Measurements from ENCODE around the gene EMC9. TPM values are rescaled to one million over a fixed set of nuclear protein-coding genes. Genes with fewer than 3 reads are reported as not detected.

The EMC9 gene
- polyA plus RNA-seq, 3 donors, result 6.4 to 9.4 (median 8.5) TPM

DNA sequence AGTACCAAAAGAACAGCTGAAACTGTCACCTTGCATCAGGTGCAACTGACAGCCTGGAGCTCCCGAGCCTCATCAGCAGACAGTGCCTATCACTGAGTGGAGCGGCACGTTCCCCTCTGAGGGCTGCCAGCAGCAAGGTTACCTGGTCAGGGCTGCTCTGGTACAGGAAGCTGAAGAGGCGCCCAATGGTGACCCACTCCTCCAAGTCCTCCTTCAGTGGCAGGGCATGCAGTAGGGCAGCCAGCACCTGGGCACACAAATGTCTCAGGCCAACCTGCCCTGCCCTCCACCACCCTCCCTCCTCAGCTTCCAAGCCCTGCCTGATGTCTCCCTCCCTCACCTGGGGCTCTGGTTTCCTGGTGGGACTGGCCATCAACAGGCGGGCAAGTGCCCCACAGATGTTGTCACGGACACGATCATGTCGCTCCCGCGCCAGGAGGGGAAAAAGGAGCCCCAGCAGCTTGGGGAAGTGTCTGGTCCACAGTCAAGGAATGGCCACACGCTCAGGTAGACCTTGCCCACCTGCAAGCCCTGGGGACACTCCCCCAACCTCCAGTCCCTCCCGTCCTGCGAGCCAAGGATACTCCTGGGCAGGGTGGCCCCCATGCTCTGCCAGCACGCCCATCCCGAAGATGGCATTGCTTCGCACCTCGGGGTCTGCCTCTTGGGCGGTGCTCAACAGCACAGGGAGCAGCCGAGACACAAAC lies 40.1 kb upstream of the EMC9 start:
- H3K9ac ChIP-seq (ENCODE audit: insufficient read depth, low read length, poor library complexity, severe bottlenecking), result no peak overlapping the region
- H3K9me3 ChIP-seq (replicated peaks in 1 of 2; ENCODE audit: control insufficient read depth in 1 of 2, insufficient read depth in 1 of 2, low read length in 2 of 2), result no peaks in the 10 kb centered on the region
- Mint-ChIP-seq H3K27ac (peak overlapping the region in 3 of 7 donors; percentile 28 to 68 (median 42)), H3K4me1 (no peaks in the 10 kb centered on the region), H3K4me3 (no peak overlapping the region), H3K9me3 (no peaks in the 10 kb centered on the region), H3K36me3 (peaks cover 77 to 98% of the 10 kb centered on the region in 2 donors), H3K27me3 (ENCODE audit: low read depth in 3 of 3) (peaks cover 0 to 1% (median 0%) of the 10 kb centered on the region in 3 donors)
- DNase-seq, result no peak
- H3K27me3 ChIP-seq (ENCODE audit: control insufficient read depth in 2 of 2, insufficient read depth in 2 of 2, low read length in 2 of 2), result no peaks in the 10 kb centered on the region
- no peak overlapping the region for H2AFZ ChIP-seq (ENCODE audit: insufficient read depth, low read depth, low read length, poor library complexity, severe bottlenecking)
- TF ChIP-seq, protein P1, sequence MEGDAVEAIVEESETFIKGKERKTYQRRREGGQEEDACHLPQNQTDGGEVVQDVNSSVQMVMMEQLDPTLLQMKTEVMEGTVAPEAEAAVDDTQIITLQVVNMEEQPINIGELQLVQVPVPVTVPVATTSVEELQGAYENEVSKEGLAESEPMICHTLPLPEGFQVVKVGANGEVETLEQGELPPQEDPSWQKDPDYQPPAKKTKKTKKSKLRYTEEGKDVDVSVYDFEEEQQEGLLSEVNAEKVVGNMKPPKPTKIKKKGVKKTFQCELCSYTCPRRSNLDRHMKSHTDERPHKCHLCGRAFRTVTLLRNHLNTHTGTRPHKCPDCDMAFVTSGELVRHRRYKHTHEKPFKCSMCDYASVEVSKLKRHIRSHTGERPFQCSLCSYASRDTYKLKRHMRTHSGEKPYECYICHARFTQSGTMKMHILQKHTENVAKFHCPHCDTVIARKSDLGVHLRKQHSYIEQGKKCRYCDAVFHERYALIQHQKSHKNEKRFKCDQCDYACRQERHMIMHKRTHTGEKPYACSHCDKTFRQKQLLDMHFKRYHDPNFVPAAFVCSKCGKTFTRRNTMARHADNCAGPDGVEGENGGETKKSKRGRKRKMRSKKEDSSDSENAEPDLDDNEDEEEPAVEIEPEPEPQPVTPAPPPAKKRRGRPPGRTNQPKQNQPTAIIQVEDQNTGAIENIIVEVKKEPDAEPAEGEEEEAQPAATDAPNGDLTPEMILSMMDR (IDR thresholded peaks at IDR 0.05), result no peak
- H3K4me3 ChIP-seq (replicated peaks in 1 of 3; ENCODE audit: low read depth in 2 of 3, low read length in 3 of 3), result no peak overlapping the region
- H3K27ac ChIP-seq (ENCODE audit: low read depth in 1 of 2, low read length in 2 of 2), result no peak overlapping the region
- intact Hi-C loops (cut with micrococcal nuclease), result no loop called here
- H3K79me2 ChIP-seq (ENCODE audit: insufficient read depth, low read length), result no peaks in the 10 kb centered on the region
- 97% methylated on average over 18 of the region's 19 CpGs for WGBS (ENCODE audit: insufficient coverage)
- H3K4me1 ChIP-seq (ENCODE audit: control insufficient read depth in 1 of 2, insufficient read depth in 2 of 2, low read length in 2 of 2), result no peaks in the 10 kb centered on the region
- H4K20me1 ChIP-seq (ENCODE audit: insufficient read depth, low read length), result no peaks in the 10 kb centered on the region
- no peak overlapping the region for H3K4me2 ChIP-seq (replicated peaks; ENCODE audit: extremely low read depth, low read length, poor library complexity, severe bottlenecking)
- H3K36me3 ChIP-seq (replicated peaks in 1 of 2; ENCODE audit: control insufficient read depth in 1 of 2, insufficient read depth in 2 of 2, low read length in 2 of 2), result peaks cover 68 to 98% of the 10 kb centered on the region in 2 donors

DNA sequence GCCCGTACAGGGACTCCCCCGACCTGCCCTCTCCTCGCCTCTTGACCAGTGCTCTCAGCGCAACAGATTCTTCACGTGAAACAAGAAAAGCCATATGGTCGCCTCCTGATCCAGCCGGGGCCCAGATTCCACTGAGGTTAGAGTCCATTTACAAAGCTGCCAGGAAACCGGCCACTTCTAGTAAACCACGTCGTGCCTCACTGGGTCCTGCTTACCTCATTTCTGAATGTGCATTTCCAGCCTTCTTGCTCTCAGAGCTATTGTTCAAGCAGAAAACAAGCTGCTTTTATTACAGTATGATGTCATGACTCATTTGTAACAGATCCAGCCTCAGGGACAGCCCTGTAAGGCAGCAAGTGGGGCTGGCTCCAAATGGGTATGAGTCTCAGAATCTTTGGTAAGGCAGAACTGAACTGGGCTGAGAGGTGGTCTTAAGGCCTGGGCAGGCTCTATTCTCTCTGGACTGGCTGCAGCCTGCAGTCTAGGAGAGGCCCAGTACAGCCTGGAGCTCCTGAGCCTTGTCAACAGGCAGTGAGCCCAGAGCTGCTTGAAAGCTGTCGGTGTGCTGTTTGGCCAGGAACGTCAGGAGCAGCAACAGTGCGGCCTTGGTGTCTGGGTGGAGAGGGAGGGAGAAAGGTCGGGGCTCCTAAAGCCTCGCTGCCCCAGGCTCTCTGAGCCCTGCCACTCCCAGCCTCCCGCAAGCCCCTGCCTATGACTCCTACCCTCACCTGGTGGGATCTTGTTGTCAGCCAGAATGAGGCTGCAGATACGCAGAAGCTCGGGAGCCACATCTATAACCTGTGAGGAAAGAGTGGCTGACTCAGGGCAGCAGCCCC lies 38.8 kb upstream of the EMC9 start:
- no peak for DNase-seq
- no peaks in the 10 kb centered on the region for H3K27me3 ChIP-seq (ENCODE audit: control insufficient read depth in 2 of 2, insufficient read depth in 2 of 2, low read length in 2 of 2)
- H3K27ac ChIP-seq (ENCODE audit: low read depth in 1 of 2, low read length in 2 of 2), result no peak overlapping the region
- no peak overlapping the region for H3K4me3 Mint-ChIP-seq
- no peaks in the 10 kb centered on the region for H3K4me1 Mint-ChIP-seq
- H3K79me2 ChIP-seq (ENCODE audit: insufficient read depth, low read length), result no peaks in the 10 kb centered on the region
- no peak overlapping the region for H3K4me3 ChIP-seq (replicated peaks in 1 of 3; ENCODE audit: low read depth in 2 of 3, low read length in 3 of 3)
- H3K36me3 Mint-ChIP-seq, result peaks cover 76 to 97% of the 10 kb centered on the region in 2 donors
- no peaks in the 10 kb centered on the region for H3K9me3 Mint-ChIP-seq
- H3K9me3 ChIP-seq (replicated peaks in 1 of 2; ENCODE audit: control insufficient read depth in 1 of 2, insufficient read depth in 1 of 2, low read length in 2 of 2), result no peaks in the 10 kb centered on the region
- H3K27ac Mint-ChIP-seq, result no peak overlapping the region
- H3K4me1 ChIP-seq (ENCODE audit: control insufficient read depth in 1 of 2, insufficient read depth in 2 of 2, low read length in 2 of 2), result no peaks in the 10 kb centered on the region
- no peak overlapping the region for H3K9ac ChIP-seq (ENCODE audit: insufficient read depth, low read length, poor library complexity, severe bottlenecking)
- no peaks in the 10 kb centered on the region for H4K20me1 ChIP-seq (ENCODE audit: insufficient read depth, low read length)
- peaks cover 0 to 1% (median 0%) of the 10 kb centered on the region in 3 donors for H3K27me3 Mint-ChIP-seq (ENCODE audit: low read depth in 3 of 3)
- no peak overlapping the region for H3K4me2 ChIP-seq (replicated peaks; ENCODE audit: extremely low read depth, low read length, poor library complexity, severe bottlenecking)
- intact Hi-C loops (cut with micrococcal nuclease), result no loop called here
- H3K36me3 ChIP-seq (replicated peaks in 1 of 2; ENCODE audit: control insufficient read depth in 1 of 2, insufficient read depth in 2 of 2, low read length in 2 of 2), result peaks cover 72 to 96% of the 10 kb centered on the region in 2 donors
- 93% methylated on average over 11 of the region's 18 CpGs for WGBS (ENCODE audit: insufficient coverage)
- TF ChIP-seq, protein P1 (IDR thresholded peaks at IDR 0.05), result no peak
- H2AFZ ChIP-seq (ENCODE audit: insufficient read depth, low read depth, low read length, poor library complexity, severe bottlenecking), result no peak overlapping the region

All from CD14-positive monocyte (primary cell).